HL-60 (cell line): ENCODE data around the gene MAS1L.

ENCODE experiments used
- CTCF ChIP-seq: IDR thresholded peaks from one replicate; pipeline ENCODE4 v1.5.1; 2011; ENCODE audit warnings: low read length, control low read depth, inconsistent platforms; ENCODE audit not compliant: insufficient read depth
- POLR2AphosphoS5 ChIP-seq: IDR thresholded peaks from 2 replicates; pipeline ENCODE4 v1.6.1; 2012; ENCODE audit warnings: low read depth

GRCh38 chr6:29522227-29522626, 34.5 kb upstream of the MAS1L start:
- no peak for TF ChIP-seq POLR2AphosphoS5
- TF ChIP-seq CTCF = no peak
